RWPE1 (cell line): ENCODE results near the gene HAVCR2.

Source experiments
- CTCF ChIA-PET: fragments of 350-600 bp; sonication (Branson Sonifier 250); formaldehyde crosslinking; extraction: SDS; loops from one replicate; lab custom pipeline; 2021; lab: Yijun Ruan, JAX
- POLR2A ChIA-PET: fragments of 400-600 bp; formaldehyde crosslinking; extraction: SDS; loops from one replicate; lab custom pipeline; 2020; ENCODE audit warnings: antibody characterized with exemption; ENCODE audit not compliant: low non-redundant PET; lab: Yijun Ruan, JAX
- DNase-seq: peaks from one replicate; pipeline ENCODE4 v3.0.0; 2012; ENCODE audit warnings: low spot score
- H3K27ac ChIP-seq: fragments of 450-650 bp; 2 replicates; pipeline ENCODE4 v1.5.1; 2017
- CTCF ChIP-seq: fragments of 450-650 bp; conservative IDR thresholded peaks from 2 replicates; pipeline ENCODE4 v1.5.1; 2017; ENCODE audit warnings: low read depth, mild to moderate bottlenecking

HAVCR2 gene

GRCh38 chr5:157076558-157076957, 32.3 kb downstream of the HAVCR2 start:
- DNase-seq = peak; percentile 14
- ChIA-PET CTCF (no interaction called here), POLR2A (no interaction called here)
- TF ChIP-seq CTCF = no peak
- no peak overlapping the region for H3K27ac ChIP-seq

DNA sequence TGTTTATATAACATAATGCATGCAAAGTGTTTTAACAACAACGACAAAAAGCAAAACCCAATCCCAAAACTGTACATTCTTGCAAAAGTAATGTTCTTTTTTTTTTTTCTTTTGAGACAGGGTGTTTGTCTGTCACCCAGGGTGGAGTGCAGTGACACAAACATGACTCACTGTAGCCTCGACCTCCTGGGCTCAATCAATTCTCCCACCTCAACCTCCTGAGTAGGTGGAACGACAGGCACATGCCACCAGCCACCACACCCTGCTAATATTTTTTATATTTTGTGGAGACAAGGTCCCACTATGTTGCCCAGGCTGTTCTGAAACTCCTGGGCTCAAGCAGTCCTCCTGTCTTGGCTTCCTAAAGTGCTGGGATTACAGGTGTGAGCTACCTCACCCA, 36.3 kb downstream of the HAVCR2 start:
- CTCF ChIA-PET = interaction anchor here (0.7 kb wide), 1 partner anchor 1347 kb away, joined by 4 read pairs; no protein-coding TSS in a partner anchor
- DNase-seq = no peak
- POLR2A ChIA-PET = no interaction called here
- no peak overlapping the region for H3K27ac ChIP-seq
- no peak for TF ChIP-seq CTCF

GRCh38 chr5:157069949-157070348, 38.9 kb downstream of the HAVCR2 start:
- DNase-seq = no peak
- CTCF ChIA-PET = interaction anchor here (0.6 kb wide), 1 partner anchor 29 kb away, joined by 6 read pairs; no protein-coding TSS in a partner anchor
- H3K27ac ChIP-seq = no peak overlapping the region
- POLR2A ChIA-PET = no interaction called here
- TF ChIP-seq CTCF = no peak

DNA sequence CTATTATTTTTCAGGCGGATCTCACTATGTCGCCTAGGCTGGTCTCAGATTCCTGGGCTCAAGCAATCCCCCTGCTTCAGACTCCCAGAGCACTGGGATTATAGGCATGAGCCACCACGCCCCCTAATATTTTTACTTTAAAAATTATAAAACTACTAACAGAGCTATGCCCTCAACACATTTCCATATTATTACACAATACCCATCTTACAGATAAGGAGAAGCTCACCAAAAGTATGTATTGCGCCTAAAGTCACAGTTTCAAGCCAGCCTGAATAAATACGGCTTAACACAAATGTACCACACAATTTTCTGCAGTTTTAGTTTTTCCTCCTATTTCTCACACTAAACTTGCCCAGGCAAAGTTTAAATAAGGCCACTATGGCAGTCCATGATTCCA, 40.1 kb downstream of the HAVCR2 start:
- CTCF ChIA-PET = interaction anchor here (0.7 kb wide), 1 partner anchor 174 kb away, joined by 3 read pairs; no protein-coding TSS in a partner anchor
- POLR2A ChIA-PET = no interaction called here

DNA sequence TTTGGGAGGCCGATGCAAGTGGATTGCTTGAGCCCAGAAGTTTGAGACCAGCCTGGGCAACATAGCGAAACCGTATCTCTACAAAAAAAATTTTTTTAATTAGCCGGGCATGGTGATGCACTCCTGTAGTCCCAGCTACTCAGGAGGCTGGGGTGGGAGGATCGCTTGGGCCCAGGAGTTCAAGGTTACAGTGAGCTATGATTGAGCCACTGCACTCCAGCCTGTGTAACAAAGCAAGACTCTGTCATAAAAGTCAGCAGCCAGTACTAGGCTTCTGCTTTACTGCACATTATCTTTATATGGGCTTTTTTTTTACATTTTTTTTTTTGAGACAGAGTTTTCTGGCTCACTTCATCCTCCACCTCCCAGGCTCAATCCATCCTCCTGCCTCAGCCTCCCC, 40.5 kb downstream of the HAVCR2 start:
- ChIA-PET CTCF (no interaction called here), POLR2A (no interaction called here)
- no peak for TF ChIP-seq CTCF
- no peak overlapping the region for H3K27ac ChIP-seq
- no peak for DNase-seq

More for the DNA sequence above, 40.1 kb downstream of the HAVCR2 start:
- no peak for TF ChIP-seq CTCF
- DNase-seq = no peak
- no peak overlapping the region for H3K27ac ChIP-seq

DNA sequence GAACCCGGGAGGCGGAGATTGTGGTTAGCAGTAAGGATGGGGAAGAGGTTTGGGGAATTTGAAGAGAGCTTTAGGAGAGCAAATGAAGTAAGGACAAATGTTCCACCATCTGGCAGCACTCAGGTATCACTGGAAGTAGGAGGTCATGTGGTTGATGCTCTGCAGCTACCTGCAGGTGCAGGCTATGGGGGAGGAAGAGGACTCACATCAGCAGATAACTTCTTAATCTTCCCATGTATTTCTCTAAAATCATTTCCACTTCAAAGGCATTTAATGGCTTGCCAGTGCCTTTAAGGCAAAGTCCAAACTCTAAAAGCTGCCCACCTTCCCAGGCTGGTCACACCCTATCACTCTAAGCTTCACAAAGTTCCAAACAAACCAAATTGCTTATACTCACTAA, 41.8 kb downstream of the HAVCR2 start:
- CTCF ChIA-PET = interaction anchor here (0.5 kb wide), 1 partner anchor 1010 kb away, joined by 3 read pairs; no protein-coding TSS in a partner anchor
- POLR2A ChIA-PET = no interaction called here
- no peak overlapping the region for H3K27ac ChIP-seq
- TF ChIP-seq CTCF = no peak
- no peak for DNase-seq

DNA sequence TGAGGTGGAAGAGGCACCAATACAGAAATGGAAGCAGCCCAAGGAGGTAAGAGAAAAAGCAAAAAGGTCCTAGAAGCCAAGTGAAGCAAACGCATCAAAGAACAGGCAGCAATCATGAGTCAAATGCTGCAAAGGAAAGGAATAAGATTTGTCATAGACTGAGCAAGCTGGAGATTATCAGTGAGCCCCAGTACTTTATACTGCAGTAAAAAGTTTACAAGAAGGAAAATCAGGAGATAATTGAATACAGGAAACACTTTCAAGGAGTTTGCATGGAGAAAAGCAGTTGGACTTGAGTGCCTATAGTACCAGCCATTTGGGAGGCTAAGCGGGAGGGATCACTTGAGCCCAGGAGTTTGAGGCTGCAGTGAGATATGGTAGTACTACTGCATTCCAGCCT, 42.8 kb downstream of the HAVCR2 start:
- no peak overlapping the region for H3K27ac ChIP-seq
- POLR2A ChIA-PET = no interaction called here
- no peak for TF ChIP-seq CTCF
- CTCF ChIA-PET = no interaction called here
- DNase-seq = no peak
